Activated T-helper 1 cell treated with anti-CD3 and anti-CD28 coated beads, Interleukin-2, amount 50 U/mL, for 16 hours (primary cell): ENCODE data around the gene BUB1B.

Source experiments
- DNase-seq, 2 donors: peaks; one replicate each; pipeline ENCODE4 v3.0.0-alpha.2; 2020; ENCODE audit warnings: low read depth in 1 of 2, low spot score in 1 of 2

BUB1B gene

DNA sequence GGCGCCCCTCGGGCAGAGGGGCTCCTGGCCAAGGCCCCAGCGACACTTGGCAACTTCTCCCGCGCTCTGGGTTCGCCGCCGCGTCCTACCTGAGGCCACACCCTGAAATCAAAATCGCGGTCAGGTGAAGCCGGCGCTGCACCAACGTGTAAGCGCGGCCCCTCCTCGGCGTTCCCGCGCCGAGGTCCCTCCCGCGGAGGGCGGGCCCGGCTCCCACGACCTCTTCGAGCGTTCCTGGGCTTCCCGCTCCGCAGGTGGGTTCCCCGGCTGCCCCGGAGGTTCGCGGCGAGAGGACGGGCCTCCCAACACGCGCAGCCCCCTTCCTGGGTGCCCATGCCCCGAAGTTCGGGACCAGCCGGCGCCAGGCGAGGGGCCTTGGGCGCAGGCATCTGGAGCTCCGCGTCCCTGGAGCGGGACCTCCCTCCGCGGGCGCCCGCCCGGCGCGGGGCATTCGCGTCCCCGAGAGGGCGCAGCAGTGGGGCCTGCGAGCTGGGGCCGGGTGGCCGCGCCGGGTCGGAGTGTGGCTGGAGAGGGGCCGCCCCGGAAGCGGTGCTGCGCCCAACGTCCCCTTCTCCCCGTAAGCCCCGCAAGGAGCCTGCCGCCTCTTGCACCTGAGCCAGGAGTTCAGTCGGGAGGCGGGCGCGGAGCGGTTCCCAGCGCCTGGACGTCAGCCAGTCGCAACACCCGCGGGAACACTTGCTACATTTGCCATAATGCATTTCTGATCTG is 91.7 kb downstream of the BUB1B start:
- no peak for DNase-seq

DNA sequence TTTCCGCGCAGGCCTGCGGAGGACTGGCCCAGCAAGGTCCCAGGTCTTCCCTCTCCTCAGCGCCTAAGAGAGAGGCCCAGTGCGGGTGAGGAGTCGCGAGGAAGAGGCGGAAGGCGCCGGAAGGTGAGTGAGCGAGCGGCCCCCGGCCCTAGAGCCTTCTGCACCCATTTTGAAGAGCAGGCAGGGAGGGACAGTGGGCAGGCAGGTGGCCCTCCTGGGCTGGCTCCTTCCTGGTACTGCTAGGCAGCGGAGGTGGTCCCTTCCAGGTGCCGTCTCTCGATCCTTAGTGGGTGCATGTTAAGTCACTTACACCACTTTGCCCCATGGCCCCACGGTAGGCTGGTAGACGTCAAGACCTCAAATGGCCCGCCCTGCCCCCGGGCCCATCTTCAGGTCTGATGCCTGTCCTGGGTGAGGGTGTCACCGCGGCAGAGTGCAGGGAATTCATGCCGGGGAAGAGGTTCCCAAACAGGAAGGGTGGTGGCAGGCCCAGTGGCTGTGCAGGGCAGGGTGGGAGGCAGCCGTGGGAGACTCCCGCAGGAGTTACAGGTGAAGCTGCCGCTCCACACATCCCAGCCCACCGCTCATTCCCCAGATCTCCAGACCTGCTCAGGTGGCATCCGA is 92.4 kb downstream of the BUB1B start:
- DNase-seq: no peak

DNA sequence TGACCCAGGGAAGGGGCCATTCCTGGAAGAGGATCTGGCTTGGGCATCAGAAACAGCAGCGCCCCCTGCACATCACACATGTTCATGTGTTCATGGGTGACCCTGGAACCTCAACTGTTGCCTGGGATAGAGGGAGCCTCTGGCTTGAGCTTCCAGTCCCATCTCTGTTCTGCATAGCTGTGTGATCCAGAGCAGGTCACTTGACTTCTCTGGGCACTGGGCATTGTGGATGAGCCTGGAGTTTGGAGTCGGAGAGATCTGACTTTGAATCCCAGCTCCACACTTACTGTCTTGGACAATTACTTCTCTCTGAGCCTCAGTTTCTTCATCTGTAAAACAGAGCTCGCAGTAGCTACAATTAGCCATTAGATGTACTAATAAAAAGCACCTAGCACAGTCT is 93.6 kb downstream of the BUB1B start:
- DNase-seq: no peak

DNA sequence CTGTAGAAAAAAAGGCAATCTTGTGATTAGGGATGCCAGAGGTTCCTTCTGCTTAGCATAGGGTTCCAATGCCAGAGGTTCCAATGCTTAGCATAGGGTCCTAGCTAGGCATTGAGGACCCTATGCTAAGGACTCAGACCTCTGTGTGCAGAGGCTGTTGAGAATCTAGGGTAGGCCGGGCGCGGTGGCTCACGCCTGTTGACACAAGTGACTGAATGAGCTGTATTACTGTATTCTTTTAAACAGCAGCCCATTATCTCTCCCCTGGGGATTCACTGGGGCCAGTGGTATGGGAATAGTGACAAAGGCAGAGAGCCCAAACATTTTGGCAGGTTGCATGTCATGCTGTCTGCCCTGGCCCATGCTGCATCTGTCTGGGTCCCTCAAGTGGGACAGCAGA is 94.2 kb downstream of the BUB1B start:
- no peak for DNase-seq

DNA sequence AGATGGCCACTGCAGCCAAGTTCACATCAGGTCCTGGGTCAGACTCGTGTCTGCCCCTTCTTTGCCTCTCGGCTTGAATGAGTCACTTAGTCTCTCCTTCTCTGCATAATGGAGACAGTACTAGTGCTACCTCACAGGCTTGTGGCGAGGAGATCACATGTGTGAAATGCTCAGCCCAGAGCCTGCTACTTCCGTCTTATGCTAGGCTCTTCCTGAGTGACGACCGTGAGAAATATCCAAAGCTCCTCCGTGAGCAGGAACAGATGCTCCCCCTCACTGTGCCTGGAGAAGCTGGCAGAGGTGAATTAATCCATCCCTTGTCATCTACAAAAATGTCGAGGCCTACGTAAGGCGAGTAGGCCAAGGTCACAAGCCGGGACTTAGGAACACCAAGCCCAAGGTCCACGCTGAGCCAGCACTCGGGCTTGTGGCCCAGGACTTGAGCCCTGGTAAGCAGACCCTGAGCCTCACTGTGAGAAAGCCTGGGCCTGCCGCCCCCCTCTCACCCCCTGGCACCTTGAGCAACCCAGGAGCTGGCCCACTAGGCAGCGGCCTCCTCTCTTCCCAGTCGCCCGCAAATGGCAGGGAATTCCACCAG is 95.9 kb downstream of the BUB1B start:
- DNase-seq: no peak

DNA sequence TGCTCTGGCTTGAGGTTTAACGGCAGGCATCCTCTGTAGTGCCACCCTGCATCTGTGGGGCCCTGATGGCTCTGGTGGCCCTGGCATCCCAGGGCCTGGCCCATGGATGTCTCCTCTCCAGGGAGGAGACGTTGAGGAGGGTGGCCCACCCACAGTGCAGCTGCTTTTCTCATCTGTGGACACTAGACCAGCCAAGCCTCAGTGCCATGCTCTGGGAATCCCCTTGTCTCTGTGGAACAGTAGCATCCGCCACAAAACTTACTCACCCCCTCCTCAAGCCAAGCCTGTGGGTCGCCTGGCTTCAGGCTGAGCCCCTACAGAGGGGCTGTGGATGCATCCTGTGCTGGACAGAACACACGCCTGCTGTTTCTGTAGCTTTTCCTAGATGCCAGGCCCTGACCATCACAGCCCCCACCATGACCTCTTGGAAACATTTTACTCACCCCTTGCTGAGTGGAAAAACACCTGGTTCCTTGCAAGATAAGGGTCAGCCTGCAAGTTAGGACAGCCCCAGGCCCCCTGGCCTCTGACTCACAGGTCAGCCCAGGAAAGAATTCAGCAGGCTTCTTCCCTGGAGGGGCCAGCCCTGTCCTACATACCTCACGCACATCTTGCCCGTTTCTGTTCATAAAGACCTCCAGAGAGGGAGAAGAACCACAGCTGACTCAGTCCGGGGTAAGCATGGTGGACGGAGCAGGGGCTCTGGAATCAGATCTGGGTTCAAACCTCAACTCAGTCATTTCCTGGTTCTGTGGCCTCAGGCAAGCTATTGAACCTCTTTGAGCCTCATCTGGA is 97.0 kb downstream of the BUB1B start:
- DNase-seq: no peak

DNA sequence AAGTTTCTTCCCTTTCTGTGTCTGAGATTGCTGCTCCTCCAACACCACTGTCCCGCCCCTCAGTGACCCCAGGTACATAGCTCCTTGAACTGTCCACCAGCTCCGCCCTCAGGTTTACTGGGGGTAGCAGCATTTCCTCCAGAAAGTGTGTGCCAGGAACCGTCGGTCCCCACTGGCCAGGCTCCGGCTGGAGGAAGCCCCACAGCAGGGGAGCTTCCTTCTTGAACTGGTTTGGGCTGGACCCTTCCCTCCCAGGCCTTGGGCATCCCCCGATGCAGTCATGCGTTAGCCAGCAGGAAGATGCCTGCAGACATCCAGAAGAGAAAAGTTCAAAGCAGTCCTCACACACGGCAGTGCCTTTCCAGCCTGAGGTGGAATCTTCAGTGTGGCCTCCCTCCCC is 97.7 kb downstream of the BUB1B start:
- DNase-seq: no peak

DNA sequence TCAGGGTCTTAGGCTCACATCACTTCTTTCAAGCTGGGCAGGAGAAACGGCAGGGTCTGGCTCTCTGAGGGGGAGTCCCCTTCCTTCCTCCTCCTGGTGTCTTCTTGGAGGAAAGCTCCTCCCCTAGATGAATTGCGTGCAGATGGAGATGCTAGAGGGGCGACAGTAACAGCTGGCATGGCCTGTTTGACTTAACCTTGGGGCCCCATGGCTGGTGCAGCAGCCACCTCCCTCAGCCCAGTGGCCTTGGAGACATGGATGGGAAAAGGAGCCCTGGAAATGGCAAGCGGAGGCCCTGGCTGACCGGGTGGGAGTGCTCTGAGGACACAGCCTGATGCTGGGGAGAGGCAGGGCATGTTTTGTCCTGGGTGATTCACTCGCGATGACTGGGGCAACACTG is 98.2 kb downstream of the BUB1B start:
- no peak for DNase-seq

DNA sequence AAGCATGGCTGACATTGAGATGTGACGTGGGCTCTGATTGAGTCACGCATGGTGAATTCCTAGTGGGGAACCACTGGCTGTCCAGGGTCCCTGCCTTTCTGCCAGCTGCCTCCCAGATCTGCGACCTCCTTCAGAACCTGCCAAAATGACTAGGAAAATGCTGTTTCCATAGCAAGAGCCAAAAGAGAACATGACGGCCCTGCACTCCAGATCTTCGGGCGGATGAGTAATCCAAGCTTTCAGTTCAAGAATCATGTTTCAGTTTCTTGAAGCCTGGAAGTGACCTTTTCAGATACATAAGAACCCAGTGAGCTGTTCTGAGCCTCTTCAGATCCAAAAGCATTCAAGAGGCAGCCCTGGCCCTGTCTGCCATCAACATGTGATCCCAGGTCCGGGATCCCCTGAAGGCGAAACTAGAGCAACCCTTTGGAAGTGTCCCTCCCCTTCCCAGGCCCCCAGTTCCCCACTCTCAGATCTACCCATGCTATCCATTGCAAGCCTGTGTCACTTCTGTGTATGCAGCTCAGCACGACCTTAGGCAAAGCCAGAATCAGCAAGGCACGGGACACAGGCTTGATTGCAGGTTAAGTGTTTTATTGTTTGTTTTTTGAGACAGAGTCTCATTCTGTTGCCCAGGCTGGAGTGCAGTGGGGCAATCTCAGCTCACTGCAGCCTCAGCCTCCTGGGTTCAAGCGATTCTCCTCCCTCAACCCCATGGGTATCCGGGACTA is 102.3 kb downstream of the BUB1B start:
- DNase-seq: no peak

DNA sequence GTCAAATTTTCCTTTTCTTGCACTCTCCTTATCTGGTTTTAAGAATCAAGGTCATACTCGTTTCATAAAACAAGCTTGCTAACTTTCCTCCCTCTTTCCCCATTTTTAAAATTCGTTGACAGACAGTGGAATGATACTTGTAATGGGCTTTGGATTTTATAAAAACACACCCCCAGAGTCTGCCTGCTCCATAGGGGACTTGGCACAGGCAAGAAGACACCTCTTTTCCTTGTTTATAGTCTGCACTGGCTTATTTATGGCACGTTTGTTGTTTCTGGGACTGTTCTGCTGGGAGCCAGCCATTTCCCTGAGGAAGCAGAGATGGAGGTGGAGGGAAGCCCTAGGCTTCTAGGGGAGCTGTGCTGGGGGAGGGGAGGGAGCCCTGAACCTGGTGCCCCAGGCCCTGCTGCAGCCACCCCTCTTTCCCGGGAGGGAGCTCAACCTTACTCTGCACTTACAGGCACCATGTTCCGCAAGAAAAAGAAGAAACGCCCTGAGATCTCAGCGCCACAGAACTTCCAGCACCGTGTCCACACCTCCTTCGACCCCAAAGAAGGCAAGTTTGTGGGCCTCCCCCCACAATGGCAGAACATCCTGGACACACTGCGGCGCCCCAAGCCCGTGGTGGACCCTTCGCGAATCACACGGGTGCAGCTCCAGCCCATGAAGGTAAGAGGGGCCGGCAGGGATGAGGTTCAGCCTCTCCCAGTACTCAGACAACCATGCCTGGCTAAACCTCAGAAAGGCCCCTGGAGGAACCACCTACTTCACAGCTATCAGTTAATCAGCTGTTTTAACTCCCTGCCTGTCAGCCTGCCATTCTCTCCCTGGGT is 103.7 kb downstream of the BUB1B start:
- DNase-seq: no peak

DNA sequence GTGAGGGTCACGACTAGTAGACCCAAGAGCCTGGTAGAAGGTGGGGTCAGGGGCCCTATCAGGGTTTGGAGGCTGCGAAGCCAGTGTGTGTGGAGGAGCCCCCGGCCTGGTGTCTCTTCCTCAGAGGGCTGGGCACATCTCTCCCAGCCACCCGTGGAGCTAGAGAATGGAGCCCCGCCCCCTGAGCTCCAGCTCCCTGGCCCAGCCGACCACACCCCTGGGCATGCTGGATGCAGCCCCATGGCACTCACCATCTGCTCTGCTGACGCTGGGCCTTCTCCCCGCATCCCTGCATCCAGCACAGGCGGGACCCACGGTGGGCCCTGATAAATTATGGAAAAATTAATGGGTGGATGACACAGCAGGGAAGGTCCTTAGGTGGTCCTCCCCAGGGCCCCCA is 104.5 kb downstream of the BUB1B start:
- DNase-seq: no peak

DNA sequence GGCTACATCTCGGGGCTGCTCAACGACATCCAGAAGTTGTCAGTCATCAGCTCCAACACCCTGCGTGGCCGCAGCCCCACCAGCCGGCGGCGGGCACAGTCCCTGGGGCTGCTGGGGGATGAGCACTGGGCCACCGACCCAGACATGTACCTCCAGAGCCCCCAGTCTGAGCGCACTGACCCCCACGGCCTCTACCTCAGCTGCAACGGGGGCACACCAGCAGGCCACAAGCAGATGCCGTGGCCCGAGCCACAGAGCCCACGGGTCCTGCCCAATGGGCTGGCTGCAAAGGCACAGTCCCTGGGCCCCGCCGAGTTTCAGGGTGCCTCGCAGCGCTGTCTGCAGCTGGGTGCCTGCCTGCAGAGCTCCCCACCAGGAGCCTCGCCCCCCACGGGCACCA is 105.0 kb downstream of the BUB1B start:
- DNase-seq: no peak

DNA sequence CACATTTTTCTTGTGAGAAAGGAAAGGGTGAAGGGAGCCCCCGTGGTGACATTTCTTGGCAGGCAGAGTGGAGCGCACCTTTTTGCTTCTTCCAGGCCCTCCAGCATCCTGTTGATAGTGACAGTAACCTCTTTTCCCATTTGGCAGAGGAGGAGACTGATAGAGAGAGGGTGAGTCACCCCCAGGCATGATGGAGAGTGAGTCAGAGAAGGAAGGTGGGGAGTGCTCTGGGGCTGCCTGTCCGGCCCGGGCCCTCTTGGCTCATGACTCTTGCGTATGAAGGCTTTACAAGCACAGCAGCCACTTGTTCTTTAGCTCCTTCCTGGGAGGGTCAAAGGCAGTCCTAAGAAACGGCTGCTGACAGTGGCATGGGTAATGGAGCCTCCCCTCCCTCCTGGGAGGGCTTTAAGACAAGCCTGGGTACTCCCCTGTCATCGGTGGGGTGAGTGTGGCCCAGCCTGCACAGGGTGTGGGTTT is 106.0 kb downstream of the BUB1B start:
- no peak for DNase-seq

DNA sequence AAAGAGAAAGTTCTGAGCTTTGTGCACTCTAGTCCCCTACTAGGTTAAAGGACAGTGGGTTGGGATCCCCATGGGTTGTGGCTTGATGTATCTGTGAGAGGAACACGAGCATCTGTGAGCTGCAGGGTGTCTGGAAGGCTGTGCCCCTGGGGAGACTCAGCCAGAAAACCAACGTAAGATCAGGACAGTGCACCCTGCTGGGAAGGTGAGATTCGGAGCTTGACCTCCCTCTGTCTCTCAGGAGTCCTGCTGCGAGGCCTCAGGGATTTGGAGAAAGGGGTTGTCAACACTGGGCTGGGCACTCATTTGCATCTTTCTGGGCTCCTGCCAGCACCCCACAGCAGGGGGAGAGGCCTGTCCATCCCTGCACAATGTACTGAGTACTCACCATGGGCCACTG is 106.8 kb downstream of the BUB1B start:
- DNase-seq: no peak

DNA sequence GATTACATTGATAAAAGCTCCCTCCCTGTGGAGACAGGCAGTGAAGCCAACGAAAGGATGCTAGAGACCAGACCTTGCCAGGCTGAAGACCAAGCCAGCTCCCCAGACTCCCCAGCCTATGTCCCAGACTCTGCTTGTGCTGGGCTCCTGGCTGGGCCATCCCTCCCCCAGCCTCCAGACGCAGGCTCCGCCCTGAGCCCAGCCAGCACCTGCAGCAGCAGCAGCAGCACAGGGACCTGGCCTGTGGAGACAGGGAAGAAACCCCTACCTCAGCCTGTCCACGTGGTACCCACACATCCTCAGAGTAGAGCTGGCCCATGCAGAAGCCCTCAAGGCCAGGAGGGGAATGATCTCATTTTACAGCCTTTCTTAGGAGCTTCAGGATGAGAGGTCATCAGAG is 108.7 kb downstream of the BUB1B start:
- no peak for DNase-seq

DNA sequence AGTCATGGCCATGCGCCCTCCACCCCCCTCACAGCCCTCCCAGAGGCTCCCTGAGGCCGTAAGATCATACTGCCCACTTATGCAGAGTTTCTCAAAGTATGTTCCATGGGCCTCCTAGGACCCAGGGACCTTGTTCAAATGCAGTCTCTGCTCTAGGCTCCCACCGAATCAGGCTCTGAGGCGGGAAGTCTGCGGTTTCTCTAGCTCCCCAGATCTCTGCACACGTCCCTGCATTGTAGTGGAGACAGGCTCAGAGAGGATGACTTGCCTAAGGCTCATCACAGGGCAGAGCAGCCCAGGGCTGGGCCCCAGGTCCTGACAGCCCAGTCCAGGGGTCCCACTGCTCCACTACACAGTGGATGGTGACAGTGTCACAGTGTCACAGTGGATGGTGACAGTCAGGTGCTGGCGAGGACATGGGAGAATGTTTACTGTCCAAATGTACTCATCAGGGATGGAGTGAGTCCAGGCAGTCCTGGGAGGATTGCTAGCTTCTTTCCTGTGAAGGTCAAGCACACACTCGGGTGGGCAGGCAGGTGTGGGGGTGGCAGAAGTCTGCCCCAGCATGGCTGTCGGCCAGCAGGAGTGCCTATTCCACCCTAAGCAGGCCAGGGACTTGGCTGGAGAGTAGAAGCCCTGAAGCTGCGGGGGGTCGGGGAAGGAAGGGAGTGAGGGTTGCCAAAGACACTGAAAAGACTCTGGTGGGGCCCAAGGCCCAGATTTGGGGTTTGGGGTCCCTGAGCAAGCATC is 109.6 kb downstream of the BUB1B start:
- DNase-seq: no peak
